ENCODE measurements around the gene CDH18. TPM values are rescaled to one million over a fixed set of nuclear protein-coding genes. Genes with fewer than 3 reads are reported as not detected.

Gene CDH18
- total and polyA plus RNA-seq, 2 experiments from 2014 or later, result 0.22 TPM; not detected in 1

GRCh38 chr5:19709403-19709802 lies 278.6 kb downstream of the CDH18 start:
- no peaks in the 10 kb centered on the region for H3K4me1 ChIP-seq (ENCODE audit: insufficient read depth)
- no peak overlapping the region for H3K4me3 ChIP-seq
- H4K20me1 ChIP-seq (ENCODE audit: insufficient read depth), result no peaks in the 10 kb centered on the region
- no peaks in the 10 kb centered on the region for H3K9me3 ChIP-seq (ENCODE audit: low read depth)
- no peaks in the 10 kb centered on the region for H3K9me2 ChIP-seq (ENCODE audit: insufficient read depth)
- no peak overlapping the region for H2AFZ ChIP-seq
- in situ Hi-C loops (cut with MboI), result no loop called here
- DNase-seq, result no peak
- H3K27me3 ChIP-seq (replicated peaks; ENCODE audit: insufficient read depth), result no peaks in the 10 kb centered on the region
- TF ChIP-seq EZH2phosphoT487 (IDR thresholded peaks at IDR 0.05; ENCODE audit: insufficient read depth, low read depth) (no peak), EZH2 (IDR thresholded peaks at IDR 0.05; ENCODE audit: insufficient read depth, poor library complexity, severe bottlenecking) (no peak)
- H3F3A ChIP-seq (ENCODE audit: insufficient read depth), result no peaks in the 10 kb centered on the region
- H3K4me2 ChIP-seq (ENCODE audit: unreplicated experiment), result no peak overlapping the region
- WGBS, 2 experiments (ENCODE audit: low coverage in 1 of 2, low lambda C conversion rate in 2 of 2, missing lambda C conversion rate in 2 of 2), result 8 to 13% methylated on average over 2 of the region's 2 CpGs
- no peak overlapping the region for H3K9ac ChIP-seq
- H3K79me2 ChIP-seq (ENCODE audit: insufficient read depth), result no peaks in the 10 kb centered on the region
- no peaks in the 10 kb centered on the region for H3K36me3 ChIP-seq (ENCODE audit: low read depth)
- H3K27ac ChIP-seq, result no peak overlapping the region

- in situ Hi-C loops (cut with MboI), result no loop called here
- no peaks in the 10 kb centered on the region for H4K20me1 ChIP-seq (ENCODE audit: insufficient read depth)
- H3K9me3 ChIP-seq (ENCODE audit: low read depth), result no peaks in the 10 kb centered on the region
- no peak overlapping the region for H3K4me2 ChIP-seq (ENCODE audit: unreplicated experiment)
- no peaks in the 10 kb centered on the region for H3F3A ChIP-seq (ENCODE audit: insufficient read depth)
- H2AFZ ChIP-seq, result no peak overlapping the region
- no peaks in the 10 kb centered on the region for H3K36me3 ChIP-seq (ENCODE audit: low read depth)
- WGBS, 2 experiments (ENCODE audit: low coverage in 1 of 2, low lambda C conversion rate in 2 of 2, missing lambda C conversion rate in 2 of 2), result 14 to 30% methylated on average over 4 of the region's 4 CpGs
- no peak for TF ChIP-seq EZH2 (IDR thresholded peaks at IDR 0.05; ENCODE audit: insufficient read depth, poor library complexity, severe bottlenecking)
- TF ChIP-seq EZH2phosphoT487 (IDR thresholded peaks at IDR 0.05; ENCODE audit: insufficient read depth, low read depth), result no peak
- DNase-seq, result no peak
- H3K27ac ChIP-seq, result no peak overlapping the region
- H3K4me1 ChIP-seq (ENCODE audit: insufficient read depth), result no peaks in the 10 kb centered on the region
- H3K79me2 ChIP-seq (ENCODE audit: insufficient read depth), result no peaks in the 10 kb centered on the region
- H3K9ac ChIP-seq, result no peak overlapping the region
- no peaks in the 10 kb centered on the region for H3K27me3 ChIP-seq (replicated peaks; ENCODE audit: insufficient read depth)
- no peaks in the 10 kb centered on the region for H3K9me2 ChIP-seq (ENCODE audit: insufficient read depth)
- H3K4me3 ChIP-seq, result no peak overlapping the region
Measured at GRCh38 chr5:19706776-19707175, 281.2 kb downstream of the CDH18 start.

GRCh38 chr5:19701731-19702130 lies 286.3 kb downstream of the CDH18 start:
- no peak for DNase-seq
- no peaks in the 10 kb centered on the region for H3K27me3 ChIP-seq (replicated peaks; ENCODE audit: insufficient read depth)
- H3K4me1 ChIP-seq (ENCODE audit: insufficient read depth), result no peaks in the 10 kb centered on the region
- H3K79me2 ChIP-seq (ENCODE audit: insufficient read depth), result no peaks in the 10 kb centered on the region
- in situ Hi-C loops (cut with MboI), result no loop called here
- H3K36me3 ChIP-seq (ENCODE audit: low read depth), result no peaks in the 10 kb centered on the region
- no peaks in the 10 kb centered on the region for H3K9me2 ChIP-seq (ENCODE audit: insufficient read depth)
- no peak overlapping the region for H2AFZ ChIP-seq
- H3F3A ChIP-seq (ENCODE audit: insufficient read depth), result no peaks in the 10 kb centered on the region
- TF ChIP-seq EZH2phosphoT487 (IDR thresholded peaks at IDR 0.05; ENCODE audit: insufficient read depth, low read depth) (no peak), EZH2 (IDR thresholded peaks at IDR 0.05; ENCODE audit: insufficient read depth, poor library complexity, severe bottlenecking) (no peak)
- no peaks in the 10 kb centered on the region for H4K20me1 ChIP-seq (ENCODE audit: insufficient read depth)
- H3K4me2 ChIP-seq (ENCODE audit: unreplicated experiment), result no peak overlapping the region
- 59 to 62% methylated on average over 5 of the region's 5 CpGs for WGBS, 2 experiments (ENCODE audit: low coverage in 1 of 2, low lambda C conversion rate in 2 of 2, missing lambda C conversion rate in 2 of 2)
- H3K9ac ChIP-seq, result no peak overlapping the region
- H3K27ac ChIP-seq, result no peak overlapping the region
- H3K9me3 ChIP-seq (ENCODE audit: low read depth), result no peaks in the 10 kb centered on the region
- no peak overlapping the region for H3K4me3 ChIP-seq

GRCh38 chr5:19694949-19695611 lies 292.9 kb downstream of the CDH18 start:
- no peaks in the 10 kb centered on the region for H3K36me3 ChIP-seq (ENCODE audit: low read depth)
- no peaks in the 10 kb centered on the region for H3K79me2 ChIP-seq (ENCODE audit: insufficient read depth)
- WGBS, 2 experiments (ENCODE audit: low coverage in 1 of 2, low lambda C conversion rate in 2 of 2, missing lambda C conversion rate in 2 of 2), result 7 to 11% methylated on average over 4 of the region's 4 CpGs
- DNase-seq, result no peak
- H3K9me3 ChIP-seq (ENCODE audit: low read depth), result no peaks in the 10 kb centered on the region
- in situ Hi-C loops (cut with MboI), result no loop called here
- H2AFZ ChIP-seq, result no peak overlapping the region
- no peaks in the 10 kb centered on the region for H3K9me2 ChIP-seq (ENCODE audit: insufficient read depth)
- no peaks in the 10 kb centered on the region for H3K27me3 ChIP-seq (replicated peaks; ENCODE audit: insufficient read depth)
- H4K20me1 ChIP-seq (ENCODE audit: insufficient read depth), result no peaks in the 10 kb centered on the region
- no peaks in the 10 kb centered on the region for H3K4me1 ChIP-seq (ENCODE audit: insufficient read depth)
- H3K4me2 ChIP-seq (ENCODE audit: unreplicated experiment), result no peak overlapping the region
- TF ChIP-seq EZH2 (IDR thresholded peaks at IDR 0.05; ENCODE audit: insufficient read depth, poor library complexity, severe bottlenecking) (no peak), EZH2phosphoT487 (IDR thresholded peaks at IDR 0.05; ENCODE audit: insufficient read depth, low read depth) (no peak)
- H3K9ac ChIP-seq, result no peak overlapping the region
- H3K27ac ChIP-seq, result no peak overlapping the region
- H3F3A ChIP-seq (ENCODE audit: insufficient read depth), result no peaks in the 10 kb centered on the region
- no peak overlapping the region for H3K4me3 ChIP-seq

Measured in GM23248 (cell line).